Activated naive CD8-positive, alpha-beta T cell treated with anti-CD3 and anti-CD28 coated beads for 36 hours (primary cell): Measurements from ENCODE around the gene ZNF768. TPM values are rescaled to one million over a fixed set of nuclear protein-coding genes. Genes with fewer than 3 reads are reported as not detected.

ENCODE experiments used
- DNase-seq: peaks from one replicate; pipeline ENCODE4 v3.0.0; 2021
- H3K27ac Mint-ChIP-seq: one replicate; pipeline ENCODE4 v1.8.0; 2022; ENCODE audit warnings: mild to moderate bottlenecking, moderate library complexity, mixed read lengths
- H3K27me3 Mint-ChIP-seq: one replicate; pipeline ENCODE4 v1.8.0; 2022; ENCODE audit warnings: mild to moderate bottlenecking, mixed read lengths
- H3K36me3 Mint-ChIP-seq: one replicate; pipeline ENCODE4 v1.8.0; 2021; ENCODE audit warnings: mild to moderate bottlenecking, mixed read lengths
- H3K4me1 Mint-ChIP-seq: one replicate; pipeline ENCODE4 v1.8.0; 2021; ENCODE audit warnings: mixed read lengths
- H3K4me3 Mint-ChIP-seq: one replicate; pipeline ENCODE4 v1.8.0; 2022; ENCODE audit warnings: mild to moderate bottlenecking, moderate library complexity, mixed read lengths
- H3K9me3 Mint-ChIP-seq: one replicate; pipeline ENCODE4 v1.8.0; 2022; ENCODE audit warnings: mixed read lengths
- total RNA-seq, 2 experiments: library from RNA; stranded (reverse); gene quantifications; one replicate each; pipeline ENCODE4 v1.2.3, GENCODE V29; 2021

The ZNF768 gene
- total RNA-seq, 2 experiments from 2014 or later = 11.4 to 11.8 TPM

- H3K27me3 Mint-ChIP-seq = peaks cover 4% of the 10 kb centered on the region
- DNase-seq = peak; percentile 29
- H3K4me3 Mint-ChIP-seq = peak overlapping the region; percentile 75
- H3K9me3 Mint-ChIP-seq = no peaks in the 10 kb centered on the region
- H3K27ac Mint-ChIP-seq = peak overlapping the region; percentile 76
- peaks cover 9% of the 10 kb centered on the region for H3K36me3 Mint-ChIP-seq
- H3K4me1 Mint-ChIP-seq = peaks cover 22% of the 10 kb centered on the region
Observed at GRCh38 chr16:30561089-30561816, 34.9 kb upstream of the ZNF768 start.

DNA sequence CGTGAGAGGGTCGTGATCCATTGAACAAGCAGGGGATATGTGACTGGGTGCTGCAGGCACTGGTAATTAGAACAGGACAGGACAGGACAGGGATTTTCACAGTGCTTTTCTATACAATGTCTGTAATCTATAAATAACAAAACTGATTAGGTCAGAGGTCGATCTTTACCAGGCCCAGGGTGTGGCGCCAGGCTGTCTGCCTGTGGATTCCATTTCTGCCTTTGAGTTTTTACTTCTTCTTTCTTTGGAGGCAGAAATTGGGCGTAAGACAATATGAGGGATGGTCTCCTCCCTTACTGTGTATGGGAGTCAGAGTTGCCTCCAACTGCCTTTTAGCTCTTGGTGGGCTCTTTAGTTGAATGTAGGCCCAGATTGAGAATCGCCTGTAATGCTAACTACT is 33.3 kb upstream of the ZNF768 start:
- peaks cover 23% of the 10 kb centered on the region for H3K4me1 Mint-ChIP-seq
- peak overlapping the region; percentile 65 for H3K27ac Mint-ChIP-seq
- peaks cover 13% of the 10 kb centered on the region for H3K36me3 Mint-ChIP-seq
- no peaks in the 10 kb centered on the region for H3K9me3 Mint-ChIP-seq
- no peak for DNase-seq
- peaks cover 4% of the 10 kb centered on the region for H3K27me3 Mint-ChIP-seq
- no peak overlapping the region for H3K4me3 Mint-ChIP-seq

- peak overlapping the region; percentile 88 for H3K4me3 Mint-ChIP-seq
- H3K9me3 Mint-ChIP-seq = no peaks in the 10 kb centered on the region
- H3K27ac Mint-ChIP-seq = peak overlapping the region; percentile 94
- peaks cover 4% of the 10 kb centered on the region for H3K27me3 Mint-ChIP-seq
- no peak for DNase-seq
- H3K36me3 Mint-ChIP-seq = peaks cover 19% of the 10 kb centered on the region
- H3K4me1 Mint-ChIP-seq = peaks cover 28% of the 10 kb centered on the region
Observed at GRCh38 chr16:30558789-30559377, 32.5 kb upstream of the ZNF768 start.

- H3K4me3 Mint-ChIP-seq = peak within 1 kb of the TSS; percentile 88
- H3K27ac Mint-ChIP-seq = peak within 1 kb of the TSS; percentile 94
- peaks cover 4% of the 10 kb centered on the region for H3K27me3 Mint-ChIP-seq
- peaks cover 26% of the 10 kb centered on the region for H3K36me3 Mint-ChIP-seq
- H3K4me1 Mint-ChIP-seq = peaks cover 35% of the 10 kb centered on the region
- H3K9me3 Mint-ChIP-seq = no peaks in the 10 kb centered on the region
- peak; percentile 97 for DNase-seq
Observed at GRCh38 chr16:30557957-30558788, 31.8 kb upstream of the ZNF768 start, which contains the start of gene ZNF764. TSS of gene ZNF764 (minus strand) at chr16:30558374. CDS start at chr16:30558182, 192 bp downstream.

DNA sequence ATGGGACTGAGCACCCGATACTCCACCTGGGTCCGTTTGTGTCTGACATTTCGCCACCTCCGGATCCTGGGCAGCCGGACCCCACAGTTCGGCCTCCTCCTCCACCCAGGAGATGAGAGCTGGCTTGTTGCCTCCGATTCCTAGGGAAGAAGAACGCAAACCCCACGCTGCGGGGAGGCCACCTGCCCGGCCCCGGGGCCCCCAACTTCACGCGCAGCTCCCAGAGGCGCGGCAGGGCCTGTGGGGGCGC is 31.3 kb upstream of the ZNF768 start:
- Mint-ChIP-seq H3K9me3 (no peaks in the 10 kb centered on the region), H3K36me3 (peaks cover 32% of the 10 kb centered on the region), H3K27me3 (peaks cover 4% of the 10 kb centered on the region), H3K27ac (peak overlapping the region; percentile 94), H3K4me1 (peaks cover 40% of the 10 kb centered on the region), H3K4me3 (peak overlapping the region; percentile 88)
- DNase-seq = no peak

DNA sequence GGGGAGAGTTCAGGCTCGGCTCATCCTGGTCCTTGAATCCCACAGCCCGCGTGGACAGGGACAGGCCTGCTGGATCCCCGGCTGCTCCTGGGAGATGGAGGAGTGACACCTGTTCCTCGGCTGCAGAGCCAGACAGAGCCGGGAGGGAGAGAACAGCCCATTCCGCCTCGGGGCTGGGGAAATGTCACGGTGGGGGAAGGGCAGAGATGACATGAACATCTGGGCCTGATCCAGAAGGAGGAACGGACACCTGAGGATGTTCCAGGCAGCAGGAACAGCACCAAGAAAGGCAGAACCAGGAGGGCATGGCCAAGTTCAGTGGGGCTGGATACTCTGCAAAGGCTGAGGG is 29.7 kb upstream of the ZNF768 start:
- Mint-ChIP-seq H3K27ac (peak overlapping the region; percentile 65), H3K4me1 (peaks cover 50% of the 10 kb centered on the region), H3K9me3 (no peaks in the 10 kb centered on the region), H3K27me3 (peaks cover 4% of the 10 kb centered on the region), H3K4me3 (peak overlapping the region; percentile 60), H3K36me3 (peaks cover 35% of the 10 kb centered on the region)
- no peak for DNase-seq

- no peaks in the 10 kb centered on the region for H3K9me3 Mint-ChIP-seq
- H3K4me1 Mint-ChIP-seq = peaks cover 51% of the 10 kb centered on the region
- H3K27ac Mint-ChIP-seq = peak overlapping the region; percentile 65
- H3K36me3 Mint-ChIP-seq = peaks cover 35% of the 10 kb centered on the region
- DNase-seq = no peak
- H3K27me3 Mint-ChIP-seq = peaks cover 4% of the 10 kb centered on the region
- H3K4me3 Mint-ChIP-seq = peak overlapping the region; percentile 60
Observed at GRCh38 chr16:30555315-30556124, 29.2 kb upstream of the ZNF768 start.

DNA sequence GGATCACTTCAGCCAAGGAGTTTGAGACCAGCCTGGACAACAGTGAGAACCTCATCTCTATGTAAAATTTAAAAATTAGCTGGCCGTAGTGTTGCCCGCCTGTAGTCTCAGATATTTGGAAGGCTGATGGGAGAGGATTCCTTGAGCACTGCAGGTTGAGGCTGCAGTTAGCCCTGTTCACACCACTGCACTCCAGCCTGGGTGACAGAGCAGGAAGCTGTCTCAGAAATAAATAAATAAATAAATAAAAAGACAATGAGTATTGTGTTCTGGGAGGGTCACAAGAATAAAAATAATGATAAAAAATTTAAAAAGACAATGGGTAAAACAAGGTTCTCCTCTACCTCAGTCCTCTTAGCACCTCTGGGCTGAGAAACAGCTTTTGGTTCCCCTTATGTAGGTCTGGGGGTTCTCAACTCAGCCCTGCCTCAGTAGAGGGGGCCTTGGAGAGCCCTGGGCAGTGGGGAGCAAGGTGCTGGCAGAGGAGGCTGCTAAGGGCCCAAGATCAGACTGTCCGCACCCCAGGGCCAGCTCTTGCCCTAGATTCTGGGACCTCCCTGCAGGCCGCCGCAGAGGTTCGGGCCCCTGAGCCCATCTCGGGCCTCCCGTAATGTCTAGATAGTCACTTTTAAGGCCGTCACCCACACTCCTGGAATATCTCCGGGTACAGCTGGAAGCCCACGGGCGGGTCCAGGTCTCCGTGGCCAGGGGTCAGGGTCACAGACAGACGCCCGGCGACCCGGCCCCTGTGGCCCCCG is 28.4 kb upstream of the ZNF768 start:
- H3K27me3 Mint-ChIP-seq = peaks cover 4% of the 10 kb centered on the region
- no peaks in the 10 kb centered on the region for H3K9me3 Mint-ChIP-seq
- H3K27ac Mint-ChIP-seq = peak overlapping the region; percentile 77
- no peak for DNase-seq
- no peak overlapping the region for H3K4me3 Mint-ChIP-seq
- H3K4me1 Mint-ChIP-seq = peaks cover 51% of the 10 kb centered on the region
- peaks cover 35% of the 10 kb centered on the region for H3K36me3 Mint-ChIP-seq

- Mint-ChIP-seq H3K4me1 (peaks cover 46% of the 10 kb centered on the region), H3K27ac (peak overlapping the region; percentile 93), H3K4me3 (no peak overlapping the region), H3K9me3 (no peaks in the 10 kb centered on the region), H3K27me3 (no peaks in the 10 kb centered on the region), H3K36me3 (peaks cover 35% of the 10 kb centered on the region)
- DNase-seq = no peak
Observed at GRCh38 chr16:30553393-30553899, 27.1 kb upstream of the ZNF768 start.

- no peak overlapping the region for H3K4me3 Mint-ChIP-seq
- no peaks in the 10 kb centered on the region for H3K9me3 Mint-ChIP-seq
- H3K27me3 Mint-ChIP-seq = no peaks in the 10 kb centered on the region
- peaks cover 46% of the 10 kb centered on the region for H3K4me1 Mint-ChIP-seq
- peak overlapping the region; percentile 93 for H3K27ac Mint-ChIP-seq
- peaks cover 35% of the 10 kb centered on the region for H3K36me3 Mint-ChIP-seq
- DNase-seq = no peak
Observed at GRCh38 chr16:30552956-30553355, 26.6 kb upstream of the ZNF768 start.

DNA sequence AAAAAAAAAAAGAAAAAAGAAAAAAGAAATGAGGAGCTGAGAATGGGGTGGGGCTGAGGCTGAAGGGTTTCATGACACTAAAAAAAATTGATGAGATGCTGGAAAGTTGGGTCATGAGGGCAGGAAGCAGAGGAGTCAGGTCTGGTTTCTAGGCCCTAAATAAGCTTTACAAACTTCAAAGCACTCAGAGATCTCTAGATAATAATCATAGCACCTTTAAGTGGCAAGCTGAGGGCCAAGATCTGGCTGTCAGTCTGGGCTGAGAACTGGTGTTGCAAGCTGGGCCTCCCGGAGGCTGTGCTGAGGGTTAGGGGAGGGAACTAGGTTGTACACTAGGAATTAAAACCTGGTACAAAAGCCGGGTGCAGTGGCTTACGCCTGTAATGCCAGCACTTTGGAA is 25.4 kb upstream of the ZNF768 start:
- H3K4me3 Mint-ChIP-seq = peak overlapping the region; percentile 55
- no peaks in the 10 kb centered on the region for H3K27me3 Mint-ChIP-seq
- H3K4me1 Mint-ChIP-seq = peaks cover 45% of the 10 kb centered on the region
- DNase-seq = peak; percentile 55
- no peaks in the 10 kb centered on the region for H3K9me3 Mint-ChIP-seq
- H3K27ac Mint-ChIP-seq = peak overlapping the region; percentile 93
- peaks cover 30% of the 10 kb centered on the region for H3K36me3 Mint-ChIP-seq

DNA sequence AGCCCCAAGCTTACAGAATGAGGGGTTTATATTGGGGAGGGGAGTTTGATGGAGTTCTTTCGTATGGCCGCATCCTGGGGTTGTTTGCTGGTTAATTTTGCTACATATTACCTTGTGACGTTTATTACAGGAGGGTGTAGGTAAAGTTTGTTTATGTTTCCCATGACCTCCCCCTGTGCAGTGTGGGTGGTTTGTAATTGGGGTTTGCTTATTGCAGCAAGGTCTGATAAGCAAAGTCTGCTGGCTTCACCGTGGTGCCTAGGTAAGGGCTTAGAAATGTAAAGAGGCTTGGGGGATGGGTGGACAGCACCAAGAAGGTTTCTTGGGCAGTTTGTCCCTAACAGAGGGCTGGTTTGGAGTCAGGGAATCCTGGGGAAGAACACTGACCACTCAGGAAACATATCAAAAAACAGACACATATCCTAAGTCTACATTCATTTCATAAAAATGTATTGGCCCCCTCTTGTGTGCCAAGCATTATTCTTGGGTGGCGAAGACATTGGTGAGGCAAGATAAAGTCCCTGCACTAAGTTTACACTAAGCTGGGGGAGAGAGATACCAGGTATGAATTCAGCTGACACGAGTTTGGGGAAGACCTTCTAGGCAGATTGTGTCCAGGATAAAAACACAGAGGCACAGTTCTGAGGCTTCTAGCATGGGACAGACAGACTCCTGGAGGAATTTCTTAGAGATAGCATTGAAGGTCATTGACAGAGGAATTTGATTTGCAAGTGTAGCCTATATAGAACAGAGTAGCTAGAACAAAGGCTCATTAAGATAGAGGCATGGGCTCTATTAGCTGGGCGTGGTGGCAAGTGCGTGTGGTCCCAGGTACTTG is 22.3 kb upstream of the ZNF768 start:
- Mint-ChIP-seq H3K27me3 (no peaks in the 10 kb centered on the region), H3K27ac (no peak overlapping the region), H3K9me3 (no peaks in the 10 kb centered on the region), H3K4me1 (peaks cover 31% of the 10 kb centered on the region), H3K4me3 (no peak overlapping the region), H3K36me3 (peaks cover 15% of the 10 kb centered on the region)
- no peak for DNase-seq

GRCh38 chr16:30546115-30546514 is 19.7 kb upstream of the ZNF768 start:
- H3K9me3 Mint-ChIP-seq = no peaks in the 10 kb centered on the region
- no peaks in the 10 kb centered on the region for H3K27me3 Mint-ChIP-seq
- H3K4me1 Mint-ChIP-seq = peaks cover 7% of the 10 kb centered on the region
- no peak overlapping the region for H3K27ac Mint-ChIP-seq
- DNase-seq = no peak
- H3K36me3 Mint-ChIP-seq = peaks cover 2% of the 10 kb centered on the region
- H3K4me3 Mint-ChIP-seq = no peak overlapping the region
